SU-DHL-6 (cell line): Measurements from ENCODE around the gene TERC.
A peak's percentile ranks its signal among the peaks of the same experiment; 100 is the strongest.
"Not testable (repeated sequence)": the region's sequence is repeated elsewhere in the genome, so short reads cannot be mapped to it uniquely, and the experiment has no call there.

Source experiments
- H2AFZ ChIP-seq: fragments of 200-600 bp; sonication (generic); 2 replicates; pipeline ENCODE4 v1.6.1; 2014; ENCODE audit warnings: low read depth, mild to moderate bottlenecking, moderate library complexity, mixed read lengths, antibody characterized with exemption, low read length; ENCODE audit not compliant: severe bottlenecking
- H3F3A ChIP-seq: fragments of 200-600 bp; shearing (Covaris generic); 2 replicates; pipeline ENCODE4 v1.6.0; 2016; ENCODE audit warnings: antibody characterized with exemption, mild to moderate bottlenecking; ENCODE audit not compliant: insufficient read depth
- H3K27ac ChIP-seq: fragments of 200-600 bp; sonication (generic); 2 replicates; pipeline ENCODE4 v1.5.1; 2016; ENCODE audit warnings: low read depth, mild to moderate bottlenecking, low read length, moderate library complexity, mixed read lengths
- H3K27me3 ChIP-seq: fragments of 200-600 bp; sonication (generic), shearing (Covaris generic); 2 replicates; pipeline ENCODE4 v1.6.0; 2014; ENCODE audit warnings: mild to moderate bottlenecking, low read length
- H3K36me3 ChIP-seq: fragments of 200-600 bp; sonication (generic); 2 replicates; pipeline ENCODE4 v1.6.1; 2014; ENCODE audit warnings: mild to moderate bottlenecking, low read length, mixed read lengths
- H3K4me2 ChIP-seq: fragments of 300-600, 200-600 bp; shearing (Covaris generic), sonication (generic); 2 replicates; pipeline ENCODE4 v1.6.0; 2014; ENCODE audit warnings: low read length, low read depth, mild to moderate bottlenecking; ENCODE audit not compliant: poor library complexity, severe bottlenecking
- H3K4me3 ChIP-seq: fragments of 200-600 bp; sonication (generic); 2 replicates; pipeline ENCODE4 v1.5.1; 2014; ENCODE audit warnings: antibody characterized with exemption, low read length, mild to moderate bottlenecking, mixed read lengths; ENCODE audit not compliant: insufficient read depth, poor library complexity, severe bottlenecking
- H3K79me2 ChIP-seq: fragments of 200-600 bp; sonication (generic); 2 replicates; pipeline ENCODE4 v1.6.1; 2014; ENCODE audit warnings: mild to moderate bottlenecking, low read length, moderate library complexity; ENCODE audit not compliant: insufficient read depth
- H3K9ac ChIP-seq: fragments of 200-600 bp; sonication (generic); 2 replicates; pipeline ENCODE4 v1.7.0; 2014; ENCODE audit warnings: mild to moderate bottlenecking, low read length
- H3K9me2 ChIP-seq: fragments of 200-600 bp; sonication (generic); replicated peaks from 2 replicates; pipeline ENCODE4 v1.6.1; 2014; ENCODE audit warnings: low read length; ENCODE audit not compliant: insufficient read depth
- H3K9me3 ChIP-seq: fragments of 200-600 bp; sonication (generic); 2 replicates; pipeline ENCODE4 v1.6.1; 2014; ENCODE audit warnings: low read length, mixed read lengths; ENCODE audit not compliant: insufficient read depth
- H4K20me1 ChIP-seq: fragments of 200-600 bp; sonication (generic); 2 replicates; pipeline ENCODE4 v1.6.1; 2014; ENCODE audit warnings: low read depth, mild to moderate bottlenecking, antibody characterized with exemption, low read length, moderate library complexity, mixed read lengths
- CTCF ChIP-seq: fragments of 200-600 bp; sonication (generic); IDR thresholded peaks from one replicate; pipeline ENCODE4 v1.5.1; 2017; ENCODE audit warnings: antibody characterized with exemption, mild to moderate bottlenecking, low read length, moderate library complexity; ENCODE audit not compliant: insufficient read depth, poor library complexity, severe bottlenecking
- EZH2phosphoT487 ChIP-seq: fragments of 200-600 bp; sonication (generic), shearing (Covaris generic); conservative IDR thresholded peaks from 2 replicates; pipeline ENCODE4 v1.6.1; 2018; ENCODE audit warnings: mild to moderate bottlenecking, antibody characterized with exemption, low read length, moderate library complexity, mixed read lengths

The TERC gene

GRCh38 chr3:169744366-169745054 is 20.4 kb downstream of the TERC start:
- TF ChIP-seq CTCF (peak; percentile 26), EZH2phosphoT487 (no peak)
- H3K79me2 ChIP-seq, result no peaks in the 10 kb centered on the region
- no peaks in the 10 kb centered on the region for H4K20me1 ChIP-seq
- no peak overlapping the region for H3K4me2 ChIP-seq
- no peaks in the 10 kb centered on the region for H3K36me3 ChIP-seq
- no peak overlapping the region for H3K27ac ChIP-seq
- H2AFZ ChIP-seq, result no peak overlapping the region
- H3K27me3 ChIP-seq, result no peaks in the 10 kb centered on the region
- no peaks in the 10 kb centered on the region for H3F3A ChIP-seq
- no peak overlapping the region for H3K9ac ChIP-seq
- H3K9me3 ChIP-seq, result no peaks in the 10 kb centered on the region
- H3K4me3 ChIP-seq, result no peak overlapping the region
- no peaks in the 10 kb centered on the region for H3K9me2 ChIP-seq

- Histone ChIP-seq H3K79me2 (no peaks in the 10 kb centered on the region), H3F3A (no peaks in the 10 kb centered on the region), H3K9ac (no peak overlapping the region), H3K4me3 (no peak overlapping the region), H3K36me3 (no peaks in the 10 kb centered on the region), H3K27me3 (no peaks in the 10 kb centered on the region), H3K27ac (no peak overlapping the region), H4K20me1 (no peaks in the 10 kb centered on the region), H3K4me2 (no peak overlapping the region), H3K9me2 (no peaks in the 10 kb centered on the region), H3K9me3 (no peaks in the 10 kb centered on the region), H2AFZ (no peak overlapping the region)
- TF ChIP-seq CTCF, result no peak
- no peak for TF ChIP-seq EZH2phosphoT487
These were observed 25.8 kb downstream of the TERC start for GRCh38 chr3:169739067-169739466.

- H3F3A ChIP-seq, H4K20me1 ChIP-seq, H3K9me3 ChIP-seq, H3K9ac ChIP-seq, H3K27ac ChIP-seq, H3K27me3 ChIP-seq, H3K4me3 ChIP-seq, H3K79me2 ChIP-seq, H3K36me3 ChIP-seq, H3K4me2 ChIP-seq, H3K9me2 ChIP-seq, H2AFZ ChIP-seq: not testable (repeated sequence)
These were observed 33.0 kb downstream of the TERC start for GRCh38 chr3:169731857-169732256.

GRCh38 chr3:169722724-169723123 is 42.1 kb downstream of the TERC start:
- Histone ChIP-seq H2AFZ (no peak overlapping the region), H3K4me3 (no peak overlapping the region), H3F3A (no peaks in the 10 kb centered on the region), H4K20me1 (no peaks in the 10 kb centered on the region), H3K27ac (no peak overlapping the region), H3K36me3 (no peaks in the 10 kb centered on the region), H3K79me2 (no peaks in the 10 kb centered on the region), H3K27me3 (no peaks in the 10 kb centered on the region), H3K9me2 (no peaks in the 10 kb centered on the region), H3K4me2 (no peak overlapping the region), H3K9ac (no peak overlapping the region), H3K9me3 (no peaks in the 10 kb centered on the region)
- TF ChIP-seq CTCF, result no peak
- no peak for TF ChIP-seq EZH2phosphoT487

GRCh38 chr3:169718415-169718814 is 46.4 kb downstream of the TERC start:
- not testable (repeated sequence) for H3K4me3 ChIP-seq, H3K36me3 ChIP-seq, H3K27me3 ChIP-seq, H3K9ac ChIP-seq, H3F3A ChIP-seq, H3K9me3 ChIP-seq, H3K79me2 ChIP-seq, H3K27ac ChIP-seq, H3K9me2 ChIP-seq, H2AFZ ChIP-seq, H3K4me2 ChIP-seq, H4K20me1 ChIP-seq
